Stimulated activated CD4-positive, alpha-beta T cell treated with anti-CD3 and anti-CD28 coated beads, Interleukin-12 subunit alpha, Interleukin-12 subunit beta, amount 100 ng/mL, for 4 hours (primary cell): ENCODE data around the gene IL13.

Experiments used
- DNase-seq: peaks from one replicate; pipeline ENCODE4 v3.0.0-alpha.2; 2020

The IL13 gene

DNA sequence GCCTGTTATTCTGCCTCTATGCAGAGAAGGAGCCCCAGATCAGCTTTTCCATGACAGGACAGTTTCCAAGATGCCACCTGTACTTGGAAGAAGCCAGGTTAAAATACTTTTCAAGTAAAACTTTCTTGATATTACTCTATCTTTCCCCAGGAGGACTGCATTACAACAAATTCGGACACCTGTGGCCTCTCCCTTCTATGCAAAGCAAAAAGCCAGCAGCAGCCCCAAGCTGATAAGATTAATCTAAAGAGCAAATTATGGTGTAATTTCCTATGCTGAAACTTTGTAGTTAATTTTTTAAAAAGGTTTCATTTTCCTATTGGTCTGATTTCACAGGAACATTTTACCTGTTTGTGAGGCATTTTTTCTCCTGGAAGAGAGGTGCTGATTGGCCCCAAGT lies 15.5 kb downstream of the IL13 start:
- no peak for DNase-seq

DNA sequence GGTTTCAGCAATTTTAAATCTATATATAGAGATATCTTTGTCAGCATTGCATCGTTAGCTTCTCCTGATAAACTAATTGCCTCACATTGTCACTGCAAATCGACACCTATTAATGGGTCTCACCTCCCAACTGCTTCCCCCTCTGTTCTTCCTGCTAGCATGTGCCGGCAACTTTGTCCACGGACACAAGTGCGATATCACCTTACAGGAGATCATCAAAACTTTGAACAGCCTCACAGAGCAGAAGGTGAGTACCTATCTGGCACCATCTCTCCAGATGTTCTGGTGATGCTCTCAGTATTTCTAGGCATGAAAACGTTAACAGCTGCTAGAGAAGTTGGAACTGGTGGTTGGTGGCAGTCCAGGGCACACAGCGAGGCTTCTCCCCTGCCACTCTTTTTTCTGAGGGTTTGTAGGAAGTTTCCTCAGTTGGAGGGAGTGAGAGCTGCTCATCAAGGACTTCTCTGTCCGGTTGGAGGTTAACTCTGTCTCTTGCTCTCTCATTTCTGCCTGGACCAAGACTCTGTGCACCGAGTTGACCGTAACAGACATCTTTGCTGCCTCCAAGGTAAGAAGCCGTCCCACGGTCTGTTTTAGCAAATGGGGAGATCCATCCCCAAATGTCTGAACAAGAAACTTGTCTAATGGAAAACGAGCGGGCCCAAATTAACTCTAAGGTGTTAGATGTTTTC lies 16.1 kb downstream of the IL13 start, which contains the start of gene IL4:
IL4 (plus strand) TSS at position 51 of the 692 bp plus-strand sequence; CDS start at position 113, 62 bp downstream.
- DNase-seq = no peak

DNA sequence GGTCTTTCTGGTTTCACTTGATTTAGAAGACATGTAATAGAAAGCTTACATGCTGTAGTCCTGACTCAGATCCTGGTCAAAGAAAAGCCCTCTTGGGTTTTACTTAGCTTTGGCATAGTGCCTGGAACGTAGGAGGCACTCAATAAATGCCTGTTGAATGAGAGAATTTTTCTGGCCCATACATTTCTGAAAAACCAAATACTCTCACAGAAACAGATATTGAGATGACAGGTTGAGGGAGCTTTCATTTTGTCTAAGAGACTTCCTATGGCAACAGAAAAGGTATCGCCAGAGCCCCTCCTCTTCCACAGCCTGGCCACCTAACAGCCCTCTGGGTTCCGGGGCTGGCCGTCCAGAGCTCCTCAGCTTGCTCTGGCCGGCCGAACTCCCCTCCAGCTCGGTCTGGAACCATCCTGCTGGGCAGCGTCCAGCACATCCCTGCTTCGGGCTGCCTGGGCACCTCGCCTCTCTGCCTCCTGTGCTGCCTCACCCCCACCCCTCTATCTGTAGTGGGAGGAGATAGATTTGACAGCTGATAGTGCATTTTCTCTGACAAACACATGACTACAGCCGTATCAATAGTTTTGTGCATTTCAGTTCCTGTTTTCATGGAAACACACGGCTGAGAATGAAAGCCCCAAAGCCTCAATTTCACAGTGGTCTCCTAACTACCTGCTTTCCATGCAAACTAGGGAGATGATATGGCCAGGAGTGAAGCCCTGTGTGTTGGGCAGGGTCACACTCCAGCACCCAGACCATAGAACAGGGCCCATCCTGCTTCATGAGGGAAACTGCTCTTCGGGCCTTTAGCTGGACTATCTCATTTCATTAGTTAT lies 16.9 kb downstream of the IL13 start:
- no peak for DNase-seq

- no peak for DNase-seq
Observed at GRCh38 chr5:132675936-132676689, 18.1 kb downstream of the IL13 start.

GRCh38 chr5:132677191-132677590 lies 19.2 kb downstream of the IL13 start:
- no peak for DNase-seq

- no peak for DNase-seq
Observed at GRCh38 chr5:132677682-132678400, 19.9 kb downstream of the IL13 start.

DNA sequence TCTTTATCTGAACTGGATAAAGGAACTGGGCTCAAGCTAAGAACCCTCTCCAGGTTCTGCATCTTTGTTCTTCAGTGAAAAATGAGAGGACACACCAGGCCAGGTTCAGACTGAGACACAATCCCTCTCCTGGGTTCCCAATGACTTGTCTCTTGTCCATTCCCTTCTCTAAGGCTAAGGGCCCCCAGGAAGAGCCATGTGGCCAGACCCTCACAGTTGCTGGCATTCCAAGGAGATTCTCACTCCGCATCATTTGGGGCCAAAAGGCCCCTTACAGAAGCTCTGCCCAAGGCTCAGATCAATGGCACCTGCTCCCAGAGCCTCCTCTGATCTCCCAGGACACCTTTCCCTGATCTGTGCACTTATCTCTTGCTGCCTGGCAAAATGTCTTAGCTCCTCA lies 20.8 kb downstream of the IL13 start:
- DNase-seq = no peak

GRCh38 chr5:132679166-132679565 lies 21.2 kb downstream of the IL13 start:
- DNase-seq = no peak

GRCh38 chr5:132679717-132680380 lies 21.9 kb downstream of the IL13 start:
- no peak for DNase-seq

GRCh38 chr5:132680780-132681475 lies 23.0 kb downstream of the IL13 start:
- no peak for DNase-seq

- no peak for DNase-seq
Observed at GRCh38 chr5:132681476-132681831, 23.5 kb downstream of the IL13 start.

- DNase-seq = no peak
Observed at GRCh38 chr5:132681983-132682382, 24.0 kb downstream of the IL13 start.

DNA sequence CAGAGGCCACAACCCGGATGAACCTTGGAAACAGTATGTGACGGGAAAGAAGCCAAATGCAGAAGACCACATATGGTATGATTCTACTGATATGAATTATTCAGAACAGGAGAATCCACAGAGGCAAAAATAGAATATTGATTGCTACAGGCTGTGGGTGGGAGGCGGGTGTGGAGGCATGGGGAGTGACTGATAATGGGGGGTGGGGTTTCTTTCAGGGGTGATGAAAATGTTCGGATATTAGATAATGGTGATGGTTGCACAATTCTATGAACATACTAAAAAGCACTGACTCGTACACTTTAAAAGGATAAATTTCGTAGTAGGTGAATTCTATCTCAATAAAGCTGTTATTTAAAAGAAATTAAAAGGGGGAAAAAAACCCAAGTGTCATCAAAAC lies 26.5 kb downstream of the IL13 start:
- no peak for DNase-seq

GRCh38 chr5:132684922-132685720 lies 27.1 kb downstream of the IL13 start:
- no peak for DNase-seq

DNA sequence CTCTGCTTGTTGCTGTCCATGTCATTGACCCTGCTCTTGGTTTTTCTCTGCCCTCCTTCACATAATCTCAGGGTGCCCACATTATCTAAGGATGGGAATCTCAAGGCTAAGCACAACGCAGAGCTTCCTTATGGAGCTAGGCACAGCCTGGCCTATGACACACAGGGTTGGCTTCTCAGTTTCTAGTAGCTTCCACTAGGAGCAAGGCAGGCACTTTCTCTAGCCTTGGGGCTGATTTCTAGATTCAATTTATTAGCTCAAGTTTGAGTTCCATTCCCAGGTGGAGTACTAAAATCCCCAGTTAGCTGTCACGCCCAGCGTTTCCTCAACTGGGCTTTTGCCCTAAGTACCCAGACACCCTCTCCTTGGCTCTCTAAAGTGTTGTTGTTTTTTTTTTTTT lies 28.2 kb downstream of the IL13 start:
- no peak for DNase-seq

- no peak for DNase-seq
Observed at GRCh38 chr5:132687995-132688394, 30.0 kb downstream of the IL13 start.

DNA sequence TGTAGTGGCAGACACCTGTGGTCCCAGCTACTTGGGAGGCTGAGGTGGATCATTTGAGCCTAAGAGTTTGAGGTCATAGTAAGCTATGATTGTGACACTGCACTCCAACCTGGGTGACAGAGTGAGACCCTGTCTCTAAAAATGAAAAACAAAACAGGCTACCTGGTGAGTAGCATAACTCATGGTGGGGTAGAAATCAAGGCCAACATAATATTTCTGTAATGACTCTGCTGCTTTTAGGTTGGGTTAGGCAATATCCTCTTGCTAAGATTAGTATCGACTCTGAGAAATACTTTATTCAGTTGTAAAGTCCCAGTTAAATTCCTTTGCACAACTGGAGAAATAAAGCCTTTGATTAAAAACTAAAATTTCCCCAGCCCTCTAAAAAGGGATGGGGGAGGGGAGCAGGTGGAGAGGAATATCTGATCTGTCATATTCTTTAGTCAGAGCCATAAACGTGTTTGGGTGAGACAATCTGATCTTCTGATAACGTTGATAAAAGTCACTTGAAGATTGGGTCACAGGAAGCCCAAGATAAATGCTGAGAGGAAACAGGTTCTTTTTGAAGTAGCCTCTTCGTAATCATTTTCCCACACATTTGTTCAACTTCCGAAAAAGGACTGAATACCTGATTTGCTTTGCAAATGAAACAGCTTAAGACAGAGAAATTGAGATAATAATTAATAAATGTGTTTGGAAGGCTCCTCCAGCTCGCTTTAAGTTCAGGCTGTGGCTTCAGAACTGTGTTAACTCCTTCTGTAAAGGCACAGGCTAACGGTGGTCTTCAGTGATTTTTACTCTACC lies 30.8 kb downstream of the IL13 start:
- DNase-seq = no peak

- no peak for DNase-seq
Observed at GRCh38 chr5:132689513-132689912, 31.5 kb downstream of the IL13 start.

GRCh38 chr5:132690156-132690555 lies 32.2 kb downstream of the IL13 start:
- no peak for DNase-seq
